AG09309 (cell line): ENCODE results near the gene GSTCD.
"Not testable (repeated sequence)": the region's sequence is repeated elsewhere in the genome, so short reads cannot be mapped to it uniquely, and the experiment has no call there.

Experiments used
- DNase-seq: peaks from one replicate; pipeline ENCODE4 v3.0.0-alpha.2; 2010; ENCODE audit warnings: low read depth
- H3K4me3 ChIP-seq: 2 replicates; pipeline ENCODE4 v1.5.1; 2011; ENCODE audit warnings: mild to moderate bottlenecking, low read depth, low read length, moderate library complexity; ENCODE audit not compliant: control insufficient read depth
- TF ChIP-seq, protein P1 (sequence below): IDR thresholded peaks from 2 replicates; pipeline ENCODE4 v1.5.1; 2011; ENCODE audit warnings: mild to moderate bottlenecking, low read depth, low read length, inconsistent platforms; ENCODE audit not compliant: insufficient read depth, control insufficient read depth; ENCODE audit errors: missing control alignments

The GSTCD gene

DNA sequence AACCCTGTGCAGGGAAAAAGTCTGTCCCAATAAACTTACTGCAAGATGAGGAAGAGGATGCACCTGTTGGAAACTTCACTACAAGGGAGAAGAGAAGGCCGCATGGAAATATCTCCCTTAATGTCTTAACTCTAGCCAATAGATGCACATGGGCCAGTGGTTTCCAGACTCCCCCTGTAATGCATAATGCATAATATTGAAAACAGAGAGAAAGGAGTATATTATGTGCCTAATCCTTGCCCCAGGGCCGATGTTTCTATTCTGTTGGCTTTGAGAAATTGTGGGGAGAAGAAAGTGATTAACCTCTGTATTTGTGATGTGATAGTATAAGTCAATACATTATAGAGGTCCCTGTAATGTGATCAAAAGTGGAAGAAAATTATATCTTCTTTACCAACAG lies 37.3 kb upstream of the GSTCD start:
- TF ChIP-seq, protein P1, sequence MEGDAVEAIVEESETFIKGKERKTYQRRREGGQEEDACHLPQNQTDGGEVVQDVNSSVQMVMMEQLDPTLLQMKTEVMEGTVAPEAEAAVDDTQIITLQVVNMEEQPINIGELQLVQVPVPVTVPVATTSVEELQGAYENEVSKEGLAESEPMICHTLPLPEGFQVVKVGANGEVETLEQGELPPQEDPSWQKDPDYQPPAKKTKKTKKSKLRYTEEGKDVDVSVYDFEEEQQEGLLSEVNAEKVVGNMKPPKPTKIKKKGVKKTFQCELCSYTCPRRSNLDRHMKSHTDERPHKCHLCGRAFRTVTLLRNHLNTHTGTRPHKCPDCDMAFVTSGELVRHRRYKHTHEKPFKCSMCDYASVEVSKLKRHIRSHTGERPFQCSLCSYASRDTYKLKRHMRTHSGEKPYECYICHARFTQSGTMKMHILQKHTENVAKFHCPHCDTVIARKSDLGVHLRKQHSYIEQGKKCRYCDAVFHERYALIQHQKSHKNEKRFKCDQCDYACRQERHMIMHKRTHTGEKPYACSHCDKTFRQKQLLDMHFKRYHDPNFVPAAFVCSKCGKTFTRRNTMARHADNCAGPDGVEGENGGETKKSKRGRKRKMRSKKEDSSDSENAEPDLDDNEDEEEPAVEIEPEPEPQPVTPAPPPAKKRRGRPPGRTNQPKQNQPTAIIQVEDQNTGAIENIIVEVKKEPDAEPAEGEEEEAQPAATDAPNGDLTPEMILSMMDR = no peak
- no peak overlapping the region for H3K4me3 ChIP-seq
- DNase-seq = no peak

DNA sequence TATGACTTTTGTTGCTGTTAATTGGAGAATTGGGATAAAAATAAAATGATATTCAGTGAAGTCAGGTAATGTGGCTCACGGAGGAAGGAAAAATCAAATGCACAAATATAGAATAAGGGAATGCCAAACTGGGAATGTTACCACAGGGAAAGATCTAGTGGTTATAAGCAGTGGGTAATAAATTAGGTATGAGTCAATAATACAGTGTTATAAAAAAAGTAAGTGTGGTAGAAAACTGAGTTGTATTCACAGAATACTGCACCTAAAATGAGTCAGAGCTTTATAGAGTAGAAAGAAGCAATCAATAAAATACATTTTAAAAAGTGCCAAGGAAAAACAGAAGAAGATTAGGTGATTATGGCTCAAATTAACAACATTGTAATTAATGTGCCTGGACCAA lies 34.6 kb upstream of the GSTCD start:
- H3K4me3 ChIP-seq = no peak overlapping the region
- TF ChIP-seq, protein P1 = no peak
- no peak for DNase-seq

DNA sequence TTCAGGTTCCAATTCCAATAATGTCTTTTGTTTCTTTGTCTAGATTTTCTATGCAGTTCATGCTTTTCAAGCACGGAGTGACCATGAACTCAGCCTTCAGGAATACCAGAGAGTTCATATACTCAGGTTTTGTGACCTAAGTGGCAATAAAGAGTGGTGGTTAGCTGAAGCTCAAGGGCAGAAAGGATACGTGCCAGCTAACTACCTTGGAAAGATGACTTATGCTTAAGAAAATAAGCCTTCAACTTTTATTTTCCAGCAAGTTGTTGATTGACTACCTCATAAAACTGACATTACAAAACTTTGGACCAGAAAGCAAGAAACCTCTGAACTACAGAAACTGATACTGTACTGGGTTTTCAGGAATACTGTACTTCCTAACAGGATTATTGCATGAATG lies 30.9 kb upstream of the GSTCD start:
- no peak for DNase-seq
- TF ChIP-seq, protein P1 = no peak
- no peak overlapping the region for H3K4me3 ChIP-seq

DNA sequence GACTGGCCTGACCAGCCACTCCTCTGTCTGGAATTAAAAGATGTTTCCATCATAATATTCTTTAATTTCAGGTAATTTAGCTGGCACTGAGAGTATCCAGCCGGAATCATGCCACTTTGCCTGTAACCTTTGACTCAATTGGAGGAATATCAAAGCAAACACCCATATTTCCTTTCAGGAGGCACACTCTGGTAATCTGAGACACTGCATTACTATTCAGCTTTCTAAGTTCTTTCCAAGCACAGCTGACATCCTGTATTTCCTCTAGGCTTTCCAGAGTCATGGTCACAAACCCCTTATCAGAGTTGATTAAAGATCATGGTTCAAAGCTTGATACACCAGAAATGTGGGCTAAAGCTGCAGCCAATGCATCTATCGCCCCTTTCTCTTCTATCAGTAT lies 29.4 kb upstream of the GSTCD start:
- no peak for DNase-seq
- TF ChIP-seq, protein P1 = no peak
- no peak overlapping the region for H3K4me3 ChIP-seq

DNA sequence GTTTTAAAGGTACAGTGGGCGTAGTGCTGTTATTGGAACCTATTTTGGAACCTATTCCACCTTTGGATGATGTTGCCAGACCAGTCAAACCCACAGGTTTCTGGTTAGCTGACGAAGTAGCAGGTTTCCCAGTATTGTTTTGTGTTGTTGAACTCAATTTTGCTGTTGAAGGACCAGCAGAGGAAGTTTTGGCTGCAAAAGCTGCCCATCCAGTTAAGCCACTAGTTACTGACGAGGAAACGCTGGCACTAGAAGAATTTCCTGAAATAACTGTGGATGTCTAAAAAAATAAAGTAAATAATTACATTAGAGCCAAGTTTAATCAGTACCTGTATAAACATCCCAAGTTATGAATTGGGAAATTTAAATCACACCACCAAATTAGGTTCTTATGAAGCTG lies 25.5 kb upstream of the GSTCD start:
- no peak for DNase-seq
- TF ChIP-seq, protein P1 = no peak

DNA sequence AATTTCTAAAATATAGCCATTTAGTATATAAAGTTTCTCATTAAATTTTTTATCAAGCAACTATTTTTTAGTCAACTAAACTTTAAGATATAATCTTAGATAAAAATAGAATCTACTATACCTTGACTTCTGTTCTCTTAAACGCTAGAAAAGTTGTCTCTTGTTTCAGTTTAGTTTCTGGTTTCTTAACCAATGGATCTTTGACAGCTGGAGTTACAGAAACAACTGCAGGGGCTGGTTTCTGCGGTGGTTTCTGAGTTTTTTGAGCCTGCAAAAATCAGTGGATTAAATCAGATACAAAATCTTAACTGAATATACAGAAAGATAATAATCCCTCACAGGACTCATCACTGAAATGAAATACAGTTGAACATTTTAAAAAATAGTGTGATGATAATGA lies 22.0 kb upstream of the GSTCD start:
- DNase-seq = no peak
- TF ChIP-seq, protein P1 = no peak

More for the DNA sequence above, 25.5 kb upstream of the GSTCD start:
- no peak overlapping the region for H3K4me3 ChIP-seq

DNA sequence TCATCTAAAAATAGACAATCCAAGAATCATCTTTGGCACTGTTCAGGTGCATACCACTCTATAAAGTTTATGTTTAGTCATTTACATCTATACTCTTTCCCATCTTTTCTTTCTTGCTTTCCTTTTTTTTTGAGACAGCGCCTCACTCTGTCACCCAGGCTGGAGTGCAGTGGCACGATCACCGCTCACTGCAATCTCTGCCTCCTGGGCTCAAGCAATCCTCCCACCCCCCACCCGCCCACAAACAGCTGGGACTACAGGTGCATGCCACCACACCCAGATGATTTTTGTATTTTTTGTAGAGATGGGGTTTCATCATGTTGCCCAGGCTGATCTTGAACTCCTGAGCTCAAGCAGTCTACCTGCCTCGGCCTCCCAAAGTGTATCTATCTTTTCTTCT lies 13.8 kb upstream of the GSTCD start:
- not testable (repeated sequence) for H3K4me3 ChIP-seq, DNase-seq

More for the DNA sequence above, 22.0 kb upstream of the GSTCD start:
- H3K4me3 ChIP-seq = no peak overlapping the region

DNA sequence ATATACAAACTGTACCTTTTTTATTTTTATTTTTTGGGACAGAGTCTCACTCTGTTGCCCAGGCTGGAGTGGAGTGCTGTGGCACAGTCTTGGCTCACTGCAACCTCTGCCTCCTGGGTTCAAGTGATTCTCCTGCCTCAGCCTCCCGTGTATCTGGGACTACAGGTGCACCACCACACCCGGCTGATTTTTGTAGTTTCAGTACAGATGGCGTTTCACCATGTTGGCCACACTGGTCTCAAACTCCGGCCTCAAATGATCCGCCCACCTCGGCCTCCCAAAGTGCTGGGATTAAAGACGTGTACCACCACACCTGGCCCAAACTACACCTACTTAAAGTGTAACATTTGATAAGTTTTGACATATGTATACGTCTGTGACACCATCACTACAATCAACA lies 12.8 kb upstream of the GSTCD start:
- not testable (repeated sequence) for DNase-seq, H3K4me3 ChIP-seq
